WERI-Rb-1 (cell line): ENCODE measurements around the gene GDPD2.

Experiments
- DNase-seq: peaks from one replicate; pipeline ENCODE4 v3.0.0-alpha.2; 2020
- H3K27ac ChIP-seq: fragments of 250-450 bp; sonication (Bioruptor Pico); 2 replicates; pipeline ENCODE4 v1.5.1; 2020; ENCODE audit warnings: mild to moderate bottlenecking, moderate library complexity
- H3K27me3 ChIP-seq: fragments of 250-450 bp; sonication (Bioruptor Pico); 2 replicates; pipeline ENCODE4 v1.5.1; 2021; ENCODE audit warnings: mild to moderate bottlenecking, low read depth, moderate library complexity; ENCODE audit not compliant: insufficient read depth, severe bottlenecking
- H3K36me3 ChIP-seq: fragments of 250-450 bp; sonication (Bioruptor Pico); 2 replicates; pipeline ENCODE4 v1.5.1; 2020; ENCODE audit warnings: mild to moderate bottlenecking, moderate library complexity
- H3K4me3 ChIP-seq: 2 replicates; pipeline ENCODE4 v1.5.1; 2011; ENCODE audit warnings: low read depth, mild to moderate bottlenecking, control low read depth, low read length
- H3K9me3 ChIP-seq: fragments of 250-450 bp; sonication (Bioruptor Pico); 2 replicates; pipeline ENCODE4 v1.5.1; 2021; ENCODE audit warnings: mild to moderate bottlenecking, moderate library complexity; ENCODE audit not compliant: severe bottlenecking
- TF ChIP-seq, protein P1 (sequence below): IDR thresholded peaks from 2 replicates; pipeline ENCODE4 v1.5.1; 2011; ENCODE audit warnings: low read depth, mild to moderate bottlenecking, control low read depth, inconsistent platforms, low read length

Gene GDPD2

DNA sequence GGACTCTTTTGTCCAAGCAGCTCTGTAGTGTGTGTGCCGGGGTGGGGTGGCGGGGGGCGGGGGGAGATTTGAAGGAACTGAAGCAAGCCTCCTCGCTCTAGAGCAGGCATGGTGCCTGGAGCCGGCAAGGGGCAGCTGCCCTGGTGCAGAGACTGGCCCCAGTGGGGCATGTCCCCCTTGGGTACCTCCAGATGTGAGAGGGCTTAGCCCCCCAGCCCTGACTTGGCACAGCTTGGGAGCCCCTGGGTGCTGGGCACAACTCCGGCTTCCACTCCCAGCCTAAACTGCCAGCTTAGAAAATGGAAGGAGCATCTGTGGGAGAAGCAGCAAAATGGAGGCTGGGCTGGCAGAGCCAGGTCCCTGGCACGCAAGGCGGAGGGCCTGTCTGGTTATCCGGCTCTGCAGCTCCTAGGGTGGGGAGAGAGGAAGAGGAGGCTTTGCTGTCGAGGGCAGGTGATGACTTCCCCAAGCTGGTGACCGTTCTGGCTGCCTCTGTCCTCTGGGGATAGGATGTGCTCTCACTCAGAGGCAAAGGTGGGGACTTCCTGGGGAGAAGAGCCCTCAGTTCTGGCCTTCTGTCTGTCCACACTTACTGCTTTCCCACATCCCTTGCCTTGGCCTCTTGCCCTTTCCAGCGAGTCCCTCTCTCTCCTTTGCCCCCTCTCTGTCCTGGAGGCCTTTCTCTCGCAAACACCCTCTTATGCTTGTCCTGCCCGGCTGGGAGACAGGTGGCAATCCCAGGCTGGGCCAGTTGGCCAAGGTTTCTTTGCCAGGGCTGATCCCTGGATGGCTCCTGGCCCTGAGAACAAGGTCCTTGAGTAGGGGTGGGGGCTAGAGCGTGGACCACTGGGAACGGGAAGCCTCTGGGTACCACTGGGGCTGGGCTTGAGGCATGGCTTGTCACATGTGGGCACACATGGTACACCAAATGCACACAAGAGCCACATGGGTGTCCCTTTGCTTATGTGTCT is 23.6 kb downstream of the GDPD2 start:
- no peak overlapping the region for H3K27ac ChIP-seq
- no peak for DNase-seq
- H3K9me3 ChIP-seq: no peaks in the 10 kb centered on the region
- H3K36me3 ChIP-seq: no peaks in the 10 kb centered on the region
- no peak overlapping the region for H3K4me3 ChIP-seq
- TF ChIP-seq, protein P1, sequence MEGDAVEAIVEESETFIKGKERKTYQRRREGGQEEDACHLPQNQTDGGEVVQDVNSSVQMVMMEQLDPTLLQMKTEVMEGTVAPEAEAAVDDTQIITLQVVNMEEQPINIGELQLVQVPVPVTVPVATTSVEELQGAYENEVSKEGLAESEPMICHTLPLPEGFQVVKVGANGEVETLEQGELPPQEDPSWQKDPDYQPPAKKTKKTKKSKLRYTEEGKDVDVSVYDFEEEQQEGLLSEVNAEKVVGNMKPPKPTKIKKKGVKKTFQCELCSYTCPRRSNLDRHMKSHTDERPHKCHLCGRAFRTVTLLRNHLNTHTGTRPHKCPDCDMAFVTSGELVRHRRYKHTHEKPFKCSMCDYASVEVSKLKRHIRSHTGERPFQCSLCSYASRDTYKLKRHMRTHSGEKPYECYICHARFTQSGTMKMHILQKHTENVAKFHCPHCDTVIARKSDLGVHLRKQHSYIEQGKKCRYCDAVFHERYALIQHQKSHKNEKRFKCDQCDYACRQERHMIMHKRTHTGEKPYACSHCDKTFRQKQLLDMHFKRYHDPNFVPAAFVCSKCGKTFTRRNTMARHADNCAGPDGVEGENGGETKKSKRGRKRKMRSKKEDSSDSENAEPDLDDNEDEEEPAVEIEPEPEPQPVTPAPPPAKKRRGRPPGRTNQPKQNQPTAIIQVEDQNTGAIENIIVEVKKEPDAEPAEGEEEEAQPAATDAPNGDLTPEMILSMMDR: no peak
- H3K27me3 ChIP-seq: peaks cover 52% of the 10 kb centered on the region

DNA sequence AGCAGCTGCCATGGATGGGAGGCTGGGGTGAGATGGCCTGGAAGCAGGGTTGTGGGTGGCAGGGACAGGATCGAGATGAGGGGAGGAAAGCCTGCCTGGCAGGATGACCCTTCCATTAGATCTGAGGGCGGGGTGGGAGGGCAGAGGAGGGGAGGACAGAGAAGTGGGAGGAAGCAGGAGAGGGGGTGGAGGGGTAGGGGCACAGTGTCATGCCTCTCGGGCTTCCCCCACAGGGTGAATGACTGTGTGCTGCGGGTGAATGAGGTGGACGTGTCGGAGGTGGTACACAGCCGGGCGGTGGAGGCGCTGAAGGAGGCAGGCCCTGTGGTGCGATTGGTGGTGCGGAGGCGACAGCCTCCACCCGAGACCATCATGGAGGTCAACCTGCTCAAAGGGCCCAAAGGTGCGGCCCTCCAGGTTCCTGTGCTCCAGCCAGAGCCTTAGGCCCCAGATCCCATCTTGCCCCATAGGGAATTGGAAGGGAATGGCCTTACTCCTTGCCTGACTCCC is 26.4 kb downstream of the GDPD2 start:
- no peak overlapping the region for H3K27ac ChIP-seq
- TF ChIP-seq, protein P1: no peak
- H3K4me3 ChIP-seq: no peak overlapping the region
- H3K27me3 ChIP-seq: peaks cover 50% of the 10 kb centered on the region
- H3K9me3 ChIP-seq: no peaks in the 10 kb centered on the region
- no peaks in the 10 kb centered on the region for H3K36me3 ChIP-seq
- no peak for DNase-seq

DNA sequence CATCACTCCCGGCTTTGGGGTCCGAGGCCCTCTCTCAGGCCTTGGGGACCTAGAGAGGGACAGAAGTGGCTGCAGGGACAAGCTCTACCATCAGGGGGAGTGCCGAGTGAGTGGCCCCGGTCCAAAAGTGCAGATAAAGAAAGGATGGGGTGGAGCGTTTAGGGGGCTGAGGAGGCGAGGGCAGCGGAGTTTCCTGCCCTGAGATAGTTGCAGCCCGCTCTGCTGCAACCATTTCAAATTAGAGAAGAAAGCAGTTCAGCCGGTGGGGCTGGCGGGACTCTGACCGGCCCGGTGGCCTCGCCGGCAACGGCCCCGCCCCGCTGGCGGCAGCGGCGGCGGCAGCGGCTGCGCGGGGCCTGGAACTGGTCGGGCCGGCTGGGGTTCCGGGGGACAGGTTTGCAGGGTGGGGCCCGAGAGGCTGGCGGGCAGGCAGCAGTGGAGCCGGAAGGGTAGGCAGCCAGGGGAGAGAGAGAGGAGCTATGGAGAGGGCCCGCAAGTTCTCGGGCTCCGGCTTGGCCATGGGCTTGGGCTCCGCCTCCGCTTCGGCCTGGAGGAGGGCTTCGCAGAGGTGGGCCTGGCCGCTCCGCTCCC is 29.1 kb downstream of the GDPD2 start:
- no peaks in the 10 kb centered on the region for H3K9me3 ChIP-seq
- H3K4me3 ChIP-seq: peak overlapping the region; percentile 40
- no peaks in the 10 kb centered on the region; the same call in 1 of the 2 replicates for H3K36me3 ChIP-seq
- peak; percentile 62 for DNase-seq
- no peak overlapping the region for H3K27ac ChIP-seq
- peaks cover 49% of the 10 kb centered on the region for H3K27me3 ChIP-seq
- TF ChIP-seq, protein P1: peak; percentile 66

DNA sequence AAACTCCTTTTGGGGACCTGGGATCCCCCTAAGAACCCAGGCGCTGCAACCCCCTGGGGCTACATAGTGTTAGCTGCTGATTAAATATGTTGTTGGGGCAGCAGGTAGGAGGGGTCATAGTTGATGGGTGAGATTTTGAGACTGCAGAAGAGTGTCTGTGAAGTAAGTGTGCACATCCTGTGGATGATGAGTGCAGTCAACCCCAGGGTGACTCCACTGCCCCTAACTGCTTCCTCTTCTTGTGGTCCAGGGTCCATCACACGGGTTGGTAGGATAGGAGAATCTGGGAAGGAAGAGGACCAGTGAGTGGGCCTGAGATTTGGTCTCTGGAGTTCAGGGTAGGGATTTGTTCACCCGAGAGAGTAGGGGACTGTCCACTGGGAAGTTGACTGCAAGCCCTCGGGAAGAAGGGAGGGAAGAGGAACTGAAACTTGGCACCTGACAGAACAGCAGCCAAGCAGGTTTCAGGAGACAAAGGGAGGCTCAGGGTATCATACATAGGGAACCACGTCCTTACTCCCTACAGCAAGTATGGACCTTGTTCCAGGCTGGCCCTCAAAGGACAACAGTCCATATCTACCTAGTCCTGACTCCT is 30.0 kb downstream of the GDPD2 start:
- Histone ChIP-seq H3K27me3 (peaks cover 46% of the 10 kb centered on the region), H3K36me3 (no peaks in the 10 kb centered on the region; the same call in 1 of the 2 replicates), H3K27ac (no peak overlapping the region), H3K4me3 (no peak overlapping the region), H3K9me3 (no peaks in the 10 kb centered on the region)
- TF ChIP-seq, protein P1: no peak
- DNase-seq: no peak

- TF ChIP-seq, protein P1: peak; percentile 90
- DNase-seq: peak; percentile 93
- peaks cover 52% of the 10 kb centered on the region for H3K27me3 ChIP-seq
- no peaks in the 10 kb centered on the region; the same call in 1 of the 2 replicates for H3K36me3 ChIP-seq
- H3K4me3 ChIP-seq: peak overlapping the region; percentile 76
- H3K9me3 ChIP-seq: no peaks in the 10 kb centered on the region
- H3K27ac ChIP-seq: peak overlapping the region; percentile 93
These were observed 31.6 kb downstream of the GDPD2 start for GRCh38 chrX:70454441-70455365.
